ENCODE results near the gene ZNF556.

DNA sequence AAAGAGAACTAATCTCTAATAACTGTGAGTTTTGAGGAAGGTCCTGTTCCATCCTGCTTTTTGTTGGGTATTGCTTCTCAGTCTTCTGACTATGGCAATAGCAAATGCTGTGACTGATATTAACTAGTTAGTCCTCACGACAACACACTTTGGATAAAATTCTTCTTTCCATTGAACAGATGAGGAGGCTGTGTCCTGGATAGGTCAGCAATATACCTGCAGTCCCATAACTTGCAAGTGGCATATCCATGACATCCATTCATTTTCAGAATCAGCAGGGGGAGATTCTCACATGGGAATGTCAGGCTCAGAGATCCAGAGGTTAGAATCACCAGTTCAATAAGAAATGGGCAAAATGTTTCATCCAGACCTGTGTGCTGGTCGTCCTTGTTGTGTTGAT, 40.1 kb upstream of the ZNF556 start:
- TF ChIP-seq, protein P1, sequence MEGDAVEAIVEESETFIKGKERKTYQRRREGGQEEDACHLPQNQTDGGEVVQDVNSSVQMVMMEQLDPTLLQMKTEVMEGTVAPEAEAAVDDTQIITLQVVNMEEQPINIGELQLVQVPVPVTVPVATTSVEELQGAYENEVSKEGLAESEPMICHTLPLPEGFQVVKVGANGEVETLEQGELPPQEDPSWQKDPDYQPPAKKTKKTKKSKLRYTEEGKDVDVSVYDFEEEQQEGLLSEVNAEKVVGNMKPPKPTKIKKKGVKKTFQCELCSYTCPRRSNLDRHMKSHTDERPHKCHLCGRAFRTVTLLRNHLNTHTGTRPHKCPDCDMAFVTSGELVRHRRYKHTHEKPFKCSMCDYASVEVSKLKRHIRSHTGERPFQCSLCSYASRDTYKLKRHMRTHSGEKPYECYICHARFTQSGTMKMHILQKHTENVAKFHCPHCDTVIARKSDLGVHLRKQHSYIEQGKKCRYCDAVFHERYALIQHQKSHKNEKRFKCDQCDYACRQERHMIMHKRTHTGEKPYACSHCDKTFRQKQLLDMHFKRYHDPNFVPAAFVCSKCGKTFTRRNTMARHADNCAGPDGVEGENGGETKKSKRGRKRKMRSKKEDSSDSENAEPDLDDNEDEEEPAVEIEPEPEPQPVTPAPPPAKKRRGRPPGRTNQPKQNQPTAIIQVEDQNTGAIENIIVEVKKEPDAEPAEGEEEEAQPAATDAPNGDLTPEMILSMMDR (IDR thresholded peaks at IDR 0.05; ENCODE audit: insufficient read depth, low read length) = no peak
- TF ChIP-seq, protein P2, sequence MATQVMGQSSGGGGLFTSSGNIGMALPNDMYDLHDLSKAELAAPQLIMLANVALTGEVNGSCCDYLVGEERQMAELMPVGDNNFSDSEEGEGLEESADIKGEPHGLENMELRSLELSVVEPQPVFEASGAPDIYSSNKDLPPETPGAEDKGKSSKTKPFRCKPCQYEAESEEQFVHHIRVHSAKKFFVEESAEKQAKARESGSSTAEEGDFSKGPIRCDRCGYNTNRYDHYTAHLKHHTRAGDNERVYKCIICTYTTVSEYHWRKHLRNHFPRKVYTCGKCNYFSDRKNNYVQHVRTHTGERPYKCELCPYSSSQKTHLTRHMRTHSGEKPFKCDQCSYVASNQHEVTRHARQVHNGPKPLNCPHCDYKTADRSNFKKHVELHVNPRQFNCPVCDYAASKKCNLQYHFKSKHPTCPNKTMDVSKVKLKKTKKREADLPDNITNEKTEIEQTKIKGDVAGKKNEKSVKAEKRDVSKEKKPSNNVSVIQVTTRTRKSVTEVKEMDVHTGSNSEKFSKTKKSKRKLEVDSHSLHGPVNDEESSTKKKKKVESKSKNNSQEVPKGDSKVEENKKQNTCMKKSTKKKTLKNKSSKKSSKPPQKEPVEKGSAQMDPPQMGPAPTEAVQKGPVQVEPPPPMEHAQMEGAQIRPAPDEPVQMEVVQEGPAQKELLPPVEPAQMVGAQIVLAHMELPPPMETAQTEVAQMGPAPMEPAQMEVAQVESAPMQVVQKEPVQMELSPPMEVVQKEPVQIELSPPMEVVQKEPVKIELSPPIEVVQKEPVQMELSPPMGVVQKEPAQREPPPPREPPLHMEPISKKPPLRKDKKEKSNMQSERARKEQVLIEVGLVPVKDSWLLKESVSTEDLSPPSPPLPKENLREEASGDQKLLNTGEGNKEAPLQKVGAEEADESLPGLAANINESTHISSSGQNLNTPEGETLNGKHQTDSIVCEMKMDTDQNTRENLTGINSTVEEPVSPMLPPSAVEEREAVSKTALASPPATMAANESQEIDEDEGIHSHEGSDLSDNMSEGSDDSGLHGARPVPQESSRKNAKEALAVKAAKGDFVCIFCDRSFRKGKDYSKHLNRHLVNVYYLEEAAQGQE (IDR thresholded peaks at IDR 0.05; ENCODE audit: insufficient replicate concordance, low read depth) = no peak
- TF ChIP-seq POLR2AphosphoS5 (IDR thresholded peaks at IDR 0.05; ENCODE audit: low read depth) = no peak

Measured in HL-60 (cell line).